RWPE2 (cell line): ENCODE data around the gene SUSD1.
A peak's percentile ranks its signal among the peaks of the same experiment; 100 is the strongest.

Experiments
- ATAC-seq: fragments of 200-7000 bp; cut with Tn5 transposase; 3 replicates; pipeline ENCODE4 v1.9.1; 2021; ENCODE audit warnings: low read depth
- DNase-seq: peaks from one replicate; pipeline ENCODE4 v3.0.0-alpha.2; 2020; ENCODE audit warnings: low spot score
- H3K27ac ChIP-seq: fragments of 450-650 bp; 2 replicates; pipeline ENCODE4 v1.5.1; 2017; ENCODE audit warnings: mild to moderate bottlenecking; ENCODE audit not compliant: poor library complexity, severe bottlenecking
- H3K27me3 ChIP-seq: fragments of 250-450 bp; sonication (Bioruptor Pico); 2 replicates; pipeline ENCODE4 v1.5.1; 2021; ENCODE audit warnings: mild to moderate bottlenecking, moderate library complexity; ENCODE audit not compliant: insufficient read depth, poor library complexity, severe bottlenecking
- H3K36me3 ChIP-seq: fragments of 250-450 bp; sonication (Bioruptor Pico); 2 replicates; pipeline ENCODE4 v1.5.1; 2020; ENCODE audit warnings: low read depth, mild to moderate bottlenecking, moderate library complexity
- H3K4me1 ChIP-seq: fragments of 250-450 bp; sonication (Bioruptor Pico); 2 replicates; pipeline ENCODE4 v1.5.1; 2021; ENCODE audit warnings: mild to moderate bottlenecking, moderate library complexity; ENCODE audit not compliant: insufficient read depth, poor library complexity, severe bottlenecking
- H3K4me3 ChIP-seq: fragments of 250-450 bp; sonication (Bioruptor Pico); 2 replicates; pipeline ENCODE4 v1.5.1; 2021; ENCODE audit warnings: mild to moderate bottlenecking, moderate library complexity; ENCODE audit not compliant: severe bottlenecking
- H3K9me3 ChIP-seq: fragments of 250-450 bp; sonication (Bioruptor Pico); 2 replicates; pipeline ENCODE4 v1.5.1; 2021; ENCODE audit warnings: mild to moderate bottlenecking, moderate library complexity; ENCODE audit not compliant: severe bottlenecking
- TF ChIP-seq, protein P1 (sequence below): fragments of 450-650 bp; IDR thresholded peaks from one replicate; pipeline ENCODE4 v1.5.1; 2017; ENCODE audit warnings: mild to moderate bottlenecking, moderate library complexity; ENCODE audit not compliant: poor library complexity, severe bottlenecking

The SUSD1 gene

GRCh38 chr9:112065806-112066606 is 109.1 kb downstream of the SUSD1 start:
- H3K9me3 ChIP-seq, result no peaks in the 10 kb centered on the region
- DNase-seq, result peak; percentile 84
- peak overlapping the region; percentile 83 for H3K27ac ChIP-seq
- peaks cover 29% of the 10 kb centered on the region for H3K4me1 ChIP-seq
- ATAC-seq, result peak; percentile 88
- TF ChIP-seq, protein P1, sequence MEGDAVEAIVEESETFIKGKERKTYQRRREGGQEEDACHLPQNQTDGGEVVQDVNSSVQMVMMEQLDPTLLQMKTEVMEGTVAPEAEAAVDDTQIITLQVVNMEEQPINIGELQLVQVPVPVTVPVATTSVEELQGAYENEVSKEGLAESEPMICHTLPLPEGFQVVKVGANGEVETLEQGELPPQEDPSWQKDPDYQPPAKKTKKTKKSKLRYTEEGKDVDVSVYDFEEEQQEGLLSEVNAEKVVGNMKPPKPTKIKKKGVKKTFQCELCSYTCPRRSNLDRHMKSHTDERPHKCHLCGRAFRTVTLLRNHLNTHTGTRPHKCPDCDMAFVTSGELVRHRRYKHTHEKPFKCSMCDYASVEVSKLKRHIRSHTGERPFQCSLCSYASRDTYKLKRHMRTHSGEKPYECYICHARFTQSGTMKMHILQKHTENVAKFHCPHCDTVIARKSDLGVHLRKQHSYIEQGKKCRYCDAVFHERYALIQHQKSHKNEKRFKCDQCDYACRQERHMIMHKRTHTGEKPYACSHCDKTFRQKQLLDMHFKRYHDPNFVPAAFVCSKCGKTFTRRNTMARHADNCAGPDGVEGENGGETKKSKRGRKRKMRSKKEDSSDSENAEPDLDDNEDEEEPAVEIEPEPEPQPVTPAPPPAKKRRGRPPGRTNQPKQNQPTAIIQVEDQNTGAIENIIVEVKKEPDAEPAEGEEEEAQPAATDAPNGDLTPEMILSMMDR, result no peak
- no peaks in the 10 kb centered on the region for H3K27me3 ChIP-seq
- H3K36me3 ChIP-seq, result no peaks in the 10 kb centered on the region
- no peak overlapping the region for H3K4me3 ChIP-seq

- no peaks in the 10 kb centered on the region for H3K27me3 ChIP-seq
- H3K36me3 ChIP-seq, result no peaks in the 10 kb centered on the region
- TF ChIP-seq, protein P1, result no peak
- peak overlapping the region; percentile 83 for H3K27ac ChIP-seq
- no peak overlapping the region for H3K4me3 ChIP-seq
- H3K4me1 ChIP-seq, result peaks cover 33% of the 10 kb centered on the region
- no peak for ATAC-seq
- no peak for DNase-seq
- no peaks in the 10 kb centered on the region for H3K9me3 ChIP-seq
These were observed 110.2 kb downstream of the SUSD1 start for GRCh38 chr9:112064871-112065270.

GRCh38 chr9:112063586-112063985 is 111.5 kb downstream of the SUSD1 start:
- Histone ChIP-seq H3K27ac (no peak overlapping the region), H3K4me3 (no peak overlapping the region), H3K27me3 (no peaks in the 10 kb centered on the region), H3K4me1 (peaks cover 36% of the 10 kb centered on the region), H3K36me3 (no peaks in the 10 kb centered on the region), H3K9me3 (no peaks in the 10 kb centered on the region)
- ATAC-seq (no peak), DNase-seq (no peak)
- TF ChIP-seq, protein P1, result no peak

GRCh38 chr9:112063151-112063550 is 111.9 kb downstream of the SUSD1 start:
- DNase-seq (no peak), ATAC-seq (no peak)
- H3K4me3 ChIP-seq, result no peak overlapping the region
- H3K4me1 ChIP-seq, result peaks cover 36% of the 10 kb centered on the region
- H3K27ac ChIP-seq, result peak overlapping the region; percentile 90
- TF ChIP-seq, protein P1, result no peak
- H3K27me3 ChIP-seq, result no peaks in the 10 kb centered on the region
- H3K36me3 ChIP-seq, result no peaks in the 10 kb centered on the region
- H3K9me3 ChIP-seq, result no peaks in the 10 kb centered on the region

GRCh38 chr9:112061152-112061740 is 113.9 kb downstream of the SUSD1 start:
- Histone ChIP-seq H3K36me3 (no peaks in the 10 kb centered on the region), H3K27me3 (no peaks in the 10 kb centered on the region), H3K4me1 (peaks cover 33% of the 10 kb centered on the region), H3K4me3 (no peak overlapping the region), H3K9me3 (no peaks in the 10 kb centered on the region), H3K27ac (peak overlapping the region; percentile 90)
- TF ChIP-seq, protein P1, result no peak
- DNase-seq, result peak; percentile 75
- peak; percentile 82 for ATAC-seq
